ENCODE results near the gene SFMBT1. TPM values are rescaled to one million over a fixed set of nuclear protein-coding genes. Genes with fewer than 3 reads are reported as not detected.

Gene SFMBT1
- total and polyA plus RNA-seq, 9 of the 15 experiments (the other 6 are each of a cell fraction or from before 2014, with no cell fraction given) = 0.76 to 6.6 (median 3.6) TPM

- no peak for TF ChIP-seq IRF1 (CRISPR knock-in tag; IDR thresholded peaks at IDR 0.05; ENCODE audit: borderline replicate concordance)
Measured at GRCh38 chr3:52978109-52978754, 67.6 kb downstream of the SFMBT1 start (continued).

GRCh38 chr3:52973806-52974205, 72.1 kb downstream of the SFMBT1 start:
- Histone ChIP-seq H3K9me1 (ENCODE audit: control insufficient read depth, insufficient read depth, low read length) (no peaks in the 10 kb centered on the region), H3K4me1 (replicated peaks in 1 of 2; ENCODE audit: control insufficient read depth in 2 of 2, insufficient read depth in 2 of 2, low read length in 2 of 2) (no peaks in the 10 kb centered on the region), H4K20me1 (replicated peaks; ENCODE audit: control insufficient read depth, insufficient read depth, low read length) (no peaks in the 10 kb centered on the region), H3K4me2 (ENCODE audit: insufficient read depth, low read length) (no peak overlapping the region), H3K9me3 (replicated peaks; ENCODE audit: control insufficient read depth, insufficient read depth, low read depth, low read length) (no peaks in the 10 kb centered on the region), H3K9ac (ENCODE audit: insufficient read depth in 1 of 2, low read depth in 2 of 2, low read length in 2 of 2) (no peak overlapping the region), H3K4me3 (no peak overlapping the region), H3K27ac (ENCODE audit: extremely low read depth, low read depth, low read length) (no peak overlapping the region), H3K36me3 (ENCODE audit: control insufficient read depth, insufficient read depth, low read length) (no peaks in the 10 kb centered on the region), H2AFZ (ENCODE audit: low read depth, low read length) (no peak overlapping the region), H3K79me2 (ENCODE audit: control insufficient read depth, insufficient read depth, low read length) (no peaks in the 10 kb centered on the region; the same call in 2 of the 3 replicates), H3K27me3 (ENCODE audit: control insufficient read depth in 2 of 2, insufficient read depth in 2 of 2, low read length in 2 of 2) (no peaks in the 10 kb centered on the region)
- BruUV-seq (replicated peaks) = no TSS peak
- ATAC-seq (no peak), DNase-seq (ENCODE audit: extremely low read depth in 1 of 4, low spot score in 3 of 4) (no peak), FAIRE-seq (no peak)
- in situ Hi-C loops (cut with MboI) = no loop called here
- 20% methylated on average over 2 of the region's 4 CpGs for WGBS (ENCODE audit: insufficient coverage, low coverage, missing lambda C conversion rate)
- POLR2A ChIA-PET = no interaction called here
- intact Hi-C loops (cut with micrococcal nuclease) = no loop called here
- CTCF ChIA-PET (ENCODE audit: low intra/inter-chr PET ratio) = no interaction called here
- TF ChIP-seq PHF8 (IDR thresholded peaks at IDR 0.05; ENCODE audit: borderline replicate concordance, low read length) (no peak), HMGN3 (IDR thresholded peaks at IDR 0.05; ENCODE audit: borderline replicate concordance, extremely low read depth, insufficient read length, low read depth, low read length) (no peak), ZNF121 (CRISPR knock-in tag; conservative IDR thresholded peaks at IDR 0.05) (no peak), ZNF512 (tag; IDR thresholded peaks at IDR 0.05) (no peak), JUNB (CRISPR knock-in tag; conservative IDR thresholded peaks at IDR 0.05) (no peak), KLF1 (tag; IDR thresholded peaks at IDR 0.05) (no peak)

Data from K562 (cell line).